ENCODE results near the gene ADCYAP1R1. TPM values are rescaled to one million over a fixed set of nuclear protein-coding genes. Genes with fewer than 3 reads are reported as not detected.

The ADCYAP1R1 gene
- total and polyA plus RNA-seq, 10 donors, result 0.04 to 5.6 (median 0.50) TPM

GRCh38 chr7:31058122-31058521, 6.0 kb downstream of the ADCYAP1R1 start:
- DNase-seq, result no peak
- intact Hi-C loops (cut with DNase I; ENCODE audit: low total_unique reads), result no loop called here
- Histone ChIP-seq H3K36me3 (no peaks in the 10 kb centered on the region), H3K27me3 (replicated peaks in 1 of 7) (peaks cover 0 to 50% (median 11%) of the 10 kb centered on the region in 7 donors), H3K27ac (no peak overlapping the region), H3K4me1 (no peaks in the 10 kb centered on the region), H3K4me3 (no peak overlapping the region), H3K9me3 (no peaks in the 10 kb centered on the region)
- no peak for TF ChIP-seq POLR2AphosphoS5 (IDR thresholded peaks at IDR 0.05)
- no peak for TF ChIP-seq POLR2A (IDR thresholded peaks at IDR 0.05)
- no peak for TF ChIP-seq CTCF (IDR thresholded peaks at IDR 0.05 in 8 of 11, conservative IDR thresholded peaks at IDR 0.05 in 3 of 11)
- WGBS, 5 donors, result 54 to 58% (median 57%) methylated on average over 1 to 7 of the region's 7 CpGs

GRCh38 chr7:31058688-31059087, 6.6 kb downstream of the ADCYAP1R1 start:
- Histone ChIP-seq H3K27me3 (replicated peaks in 1 of 7) (peaks cover 0 to 44% (median 6%) of the 10 kb centered on the region in 7 donors), H3K27ac (no peak overlapping the region), H3K36me3 (no peaks in the 10 kb centered on the region), H3K4me1 (no peaks in the 10 kb centered on the region), H3K9me3 (no peaks in the 10 kb centered on the region), H3K4me3 (no peak overlapping the region)
- WGBS, 5 donors, result 78 to 94% (median 90%) methylated on average over 3 of the region's 3 CpGs
- no peak for DNase-seq
- no peak for TF ChIP-seq POLR2A (IDR thresholded peaks at IDR 0.05)
- TF ChIP-seq CTCF (IDR thresholded peaks at IDR 0.05 in 8 of 11, conservative IDR thresholded peaks at IDR 0.05 in 3 of 11), result no peak
- no peak for TF ChIP-seq POLR2AphosphoS5 (IDR thresholded peaks at IDR 0.05)
- intact Hi-C loops (cut with DNase I; ENCODE audit: low total_unique reads), result no loop called here

GRCh38 chr7:31059551-31059950, 7.4 kb downstream of the ADCYAP1R1 start:
- intact Hi-C loops (cut with DNase I; ENCODE audit: low total_unique reads), result no loop called here
- Histone ChIP-seq H3K9me3 (no peaks in the 10 kb centered on the region), H3K36me3 (no peaks in the 10 kb centered on the region), H3K4me1 (no peaks in the 10 kb centered on the region), H3K27me3 (replicated peaks in 1 of 7) (peaks cover 0 to 36% (median 0%) of the 10 kb centered on the region in 7 donors), H3K4me3 (no peak overlapping the region), H3K27ac (no peak overlapping the region)
- DNase-seq, result no peak
- TF ChIP-seq CTCF (IDR thresholded peaks at IDR 0.05 in 8 of 11, conservative IDR thresholded peaks at IDR 0.05 in 3 of 11), result no peak
- no peak for TF ChIP-seq POLR2A (IDR thresholded peaks at IDR 0.05)
- no peak for TF ChIP-seq POLR2AphosphoS5 (IDR thresholded peaks at IDR 0.05)
- 74 to 86% (median 78%) methylated on average over 6 to 8 of the region's 8 CpGs for WGBS, 5 donors

GRCh38 chr7:31061185-31061584, 9.1 kb downstream of the ADCYAP1R1 start:
- TF ChIP-seq POLR2A (IDR thresholded peaks at IDR 0.05), result no peak
- TF ChIP-seq POLR2AphosphoS5 (IDR thresholded peaks at IDR 0.05), result no peak
- TF ChIP-seq CTCF (IDR thresholded peaks at IDR 0.05 in 8 of 11, conservative IDR thresholded peaks at IDR 0.05 in 3 of 11), result no peak
- intact Hi-C loops (cut with DNase I; ENCODE audit: low total_unique reads), result no loop called here
- no peaks in the 10 kb centered on the region for H3K9me3 ChIP-seq
- 70 to 86% (median 82%) methylated on average over 4 to 5 of the region's 5 CpGs for WGBS, 5 donors
- H3K27ac ChIP-seq, result no peak overlapping the region
- no peaks in the 10 kb centered on the region for H3K4me1 ChIP-seq
- no peaks in the 10 kb centered on the region for H3K36me3 ChIP-seq
- peaks cover 0 to 24% (median 0%) of the 10 kb centered on the region in 7 donors for H3K27me3 ChIP-seq (replicated peaks in 1 of 7)
- no peak overlapping the region for H3K4me3 ChIP-seq
- DNase-seq, result no peak
